K562 (cell line): Measurements from ENCODE around the gene DEPDC4. TPM values are rescaled to one million over a fixed set of nuclear protein-coding genes. Genes with fewer than 3 reads are reported as not detected.

Experiments used
- ATAC-seq: fragments of 200-7000 bp; cut with Tn5 transposase; 3 replicates; pipeline ENCODE4 v1.9.1; 2020; ENCODE audit warnings: moderate library complexity
- BruUV-seq: library from RNA; stranded (reverse); fragments of 400-500 nt; replicated peaks from 2 replicates; lab custom pipeline; 2021; lab: Mats Ljungman, UMichigan
- CTCF ChIA-PET: fragments of 300-600 bp; formaldehyde crosslinking; extraction: SDS; loops from one replicate; lab custom pipeline; 2021; ENCODE audit warnings: low intra/inter-chr PET ratio; lab: Yijun Ruan, JAX
- POLR2A ChIA-PET: fragments of 300-600, 350-650 bp; sonication (Branson Sonifier 250); formaldehyde crosslinking; extraction: SDS; loops from one replicate; lab custom pipeline; 2021; ENCODE audit warnings: antibody characterized with exemption, inconsistent platforms; lab: Yijun Ruan, JAX
- DNase-seq, 4 experiments: peaks; one replicate each; pipeline versions ENCODE4 v3.0.0 to v3.0.0-alpha.2; 2011 to 2018; ENCODE audit warnings: low spot score in 3 of 4, mixed read lengths in 3 of 4; ENCODE audit errors: extremely low read depth in 1 of 4
- FAIRE-seq: peaks from 2 replicates; lab custom pipeline; 2011; peaks lifted over from hg19 to GRCh38; lab: Jason Lieb, UNC
- H2AFZ ChIP-seq: 2 replicates; pipeline ENCODE4 v1.6.0; 2011; ENCODE audit warnings: low read depth, low read length, control low read depth, inconsistent platforms
- H3K27ac ChIP-seq: fragments of 200-600 bp; 3 replicates; pipeline ENCODE4 v1.8.0; 2011; ENCODE audit warnings: low read depth, mild to moderate bottlenecking, control low read depth, inconsistent platforms, low read length, moderate library complexity, mixed read lengths; ENCODE audit errors: extremely low read depth
- H3K27me3 ChIP-seq, 2 experiments: fragments of 300-600 bp in 1 of 2; 2 replicates in 1 of 2; 3 replicates in 1 of 2; pipeline versions ENCODE4 v1.6.0 to v1.8.0; 2011; ENCODE audit warnings: inconsistent platforms in 2 of 2, low read length in 2 of 2, mild to moderate bottlenecking in 1 of 2, mixed read lengths in 1 of 2, moderate library complexity in 1 of 2; ENCODE audit not compliant: control insufficient read depth in 2 of 2, insufficient read depth in 2 of 2
- H3K36me3 ChIP-seq: fragments of 300-600 bp; 3 replicates; pipeline ENCODE4 v1.8.0; 2011; ENCODE audit warnings: mild to moderate bottlenecking, low read length, inconsistent platforms; ENCODE audit not compliant: control insufficient read depth, insufficient read depth
- H3K4me1 ChIP-seq, 2 experiments: fragments of 200-600 bp in 1 of 2; replicated peaks in 1 of 2; 2 replicates in 1 of 2; 3 replicates in 1 of 2; pipeline versions ENCODE4 v1.5.1 to v1.8.0; 2011; ENCODE audit warnings: inconsistent platforms in 2 of 2, low read length in 2 of 2, mild to moderate bottlenecking in 1 of 2, mixed read lengths in 1 of 2, moderate library complexity in 1 of 2; ENCODE audit not compliant: control insufficient read depth in 2 of 2, insufficient read depth in 2 of 2
- H3K4me2 ChIP-seq: 2 replicates; pipeline ENCODE4 v1.6.1; 2011; ENCODE audit warnings: low read length, control low read depth, inconsistent platforms, mixed read lengths; ENCODE audit not compliant: insufficient read depth
- H3K4me3 ChIP-seq: fragments of 200-600 bp; sonication (generic), shearing (Covaris generic); 2 replicates; pipeline ENCODE4 v1.5.1; 2016; ENCODE audit warnings: control low read depth, inconsistent platforms
- H3K79me2 ChIP-seq: fragments of 200-600 bp; 3 replicates; pipeline ENCODE4 v1.8.0; 2011; ENCODE audit warnings: low read length, inconsistent platforms; ENCODE audit not compliant: control insufficient read depth, insufficient read depth
- H3K9ac ChIP-seq, 2 experiments: 2 replicates each; pipeline versions ENCODE4 v1.6.0 to v1.6.1; 2011; ENCODE audit warnings: low read depth in 2 of 2, low read length in 2 of 2, control low read depth in 1 of 2, inconsistent platforms in 1 of 2, mild to moderate bottlenecking in 1 of 2, mixed read lengths in 1 of 2; ENCODE audit not compliant: insufficient read depth in 1 of 2
- H3K9me1 ChIP-seq: one replicate; pipeline ENCODE4 v1.6.0; 2011; ENCODE audit warnings: inconsistent platforms, mild to moderate bottlenecking, low read length, moderate library complexity; ENCODE audit not compliant: control insufficient read depth, insufficient read depth
- H3K9me3 ChIP-seq: replicated peaks from 2 replicates; pipeline ENCODE4 v1.5.1; 2011; ENCODE audit warnings: low read depth, low read length, inconsistent platforms; ENCODE audit not compliant: control insufficient read depth, insufficient read depth
- H4K20me1 ChIP-seq: replicated peaks from 2 replicates; pipeline ENCODE4 v1.6.1; 2011; ENCODE audit warnings: low read length, inconsistent platforms, mixed read lengths; ENCODE audit not compliant: control insufficient read depth, insufficient read depth
- HDAC3 ChIP-seq: fragments of 450-650 bp; IDR thresholded peaks from 2 replicates; pipeline ENCODE4 v1.6.1; 2018; ENCODE audit warnings: borderline replicate concordance, mild to moderate bottlenecking, moderate library complexity; ENCODE audit not compliant: partially characterized antibody
- WGBS: fragments of 100-300 bp; shearing (Covaris generic); methylation state at CpG from one replicate; pipeline ENCODE4 v1.1.6; 2016; ENCODE audit warnings: low coverage, mixed read lengths; ENCODE audit not compliant: insufficient coverage; ENCODE audit errors: missing lambda C conversion rate; 5-methylcytosine and 5-hydroxymethylcytosine counted together
- in situ Hi-C: fragments of 300-500 bp; cut with MboI; formaldehyde crosslinking; loops from 4 replicates; pipeline ENCODE4 v1.15.0; 2018; ENCODE audit warnings: inconsistent platforms, mixed read lengths
- intact Hi-C: fragments of 100-400 bp; cut with micrococcal nuclease; formaldehyde crosslinking; loops from 2 replicates; pipeline ENCODE4 v1.14.2; 2022
- polyA plus RNA-seq, 8 experiments: library from polyadenylated mRNA; depleted of rRNA in 4 of 8; stranded (reverse) in 5 of 8; unstranded in 3 of 8; fragments of >200 nt; fragmentation: Nextera tagmentation in 2 of 8; fragmentation: Illumina TruSeq in 1 of 8; extraction: Ambion mirVana in 2 of 8; extraction: Trizol in 1 of 8; gene quantifications; 2 replicates each; pipeline versions ENCODE4 v1.2.1 to v1.2.3, GENCODE V29; 2011 to 2014; ENCODE audit warnings: inconsistent platforms in 1 of 8, missing spikeins in 1 of 8
- total RNA-seq, 7 experiments: library from RNA; depleted of rRNA in 6 of 7; stranded (reverse); fragments of >200 nt in 6 of 7; fragmentation: Illumina TruSeq in 2 of 7; extraction: Trizol in 2 of 7; gene quantifications; 2 replicates each; pipeline versions ENCODE4 v1.2.1 to v1.2.3, GENCODE V29; 2011 to 2021; ENCODE audit warnings: low replicate concordance in 1 of 7
- TF ChIP-seq, protein P1 (sequence below): fragments of 150-350 bp; IDR thresholded peaks from 2 replicates; pipeline ENCODE4 v1.6.1; 2014; ENCODE audit warnings: low read depth, mild to moderate bottlenecking, low read length, borderline replicate concordance

Gene DEPDC4
- total and polyA plus RNA-seq, 9 of the 15 experiments (the other 6 are each of a cell fraction or from before 2014, with no cell fraction given), result 3.6 to 13.2 (median 7.4) TPM

DNA sequence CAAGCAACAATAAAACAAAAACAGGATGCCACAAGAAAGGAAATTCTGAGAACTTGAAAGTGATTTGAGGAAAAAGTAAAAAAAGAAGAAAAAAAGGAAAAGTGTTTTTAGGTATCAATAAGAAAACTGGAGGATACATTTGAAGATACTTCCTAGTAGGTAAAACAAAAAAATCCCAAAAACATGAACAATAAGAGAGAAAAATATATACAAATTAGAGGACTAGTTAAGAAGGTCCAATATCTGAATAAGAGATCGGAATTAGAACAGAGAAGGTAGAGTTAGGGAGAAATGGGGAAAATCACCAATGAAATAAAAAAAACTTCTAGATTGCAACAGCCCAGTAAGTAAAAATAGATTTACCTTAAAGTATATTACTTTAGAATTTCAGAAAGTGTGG, 8.8 kb downstream of the DEPDC4 start:
- no peaks in the 10 kb centered on the region for H4K20me1 ChIP-seq
- no peak overlapping the region for H3K4me2 ChIP-seq
- in situ Hi-C loops (no loop called here), intact Hi-C loops (no loop called here)
- H3K9me1 ChIP-seq, result no peaks in the 10 kb centered on the region
- H3K36me3 ChIP-seq, result no peaks in the 10 kb centered on the region
- 82% methylated on average over 1 of the region's 1 CpG for WGBS
- no peaks in the 10 kb centered on the region for H3K79me2 ChIP-seq
- no peak overlapping the region for H3K27ac ChIP-seq
- H3K9me3 ChIP-seq, result no peaks in the 10 kb centered on the region
- DNase-seq (no peak), FAIRE-seq (no peak), ATAC-seq (no peak)
- H3K27me3 ChIP-seq, result no peaks in the 10 kb centered on the region
- TF ChIP-seq, protein P1, sequence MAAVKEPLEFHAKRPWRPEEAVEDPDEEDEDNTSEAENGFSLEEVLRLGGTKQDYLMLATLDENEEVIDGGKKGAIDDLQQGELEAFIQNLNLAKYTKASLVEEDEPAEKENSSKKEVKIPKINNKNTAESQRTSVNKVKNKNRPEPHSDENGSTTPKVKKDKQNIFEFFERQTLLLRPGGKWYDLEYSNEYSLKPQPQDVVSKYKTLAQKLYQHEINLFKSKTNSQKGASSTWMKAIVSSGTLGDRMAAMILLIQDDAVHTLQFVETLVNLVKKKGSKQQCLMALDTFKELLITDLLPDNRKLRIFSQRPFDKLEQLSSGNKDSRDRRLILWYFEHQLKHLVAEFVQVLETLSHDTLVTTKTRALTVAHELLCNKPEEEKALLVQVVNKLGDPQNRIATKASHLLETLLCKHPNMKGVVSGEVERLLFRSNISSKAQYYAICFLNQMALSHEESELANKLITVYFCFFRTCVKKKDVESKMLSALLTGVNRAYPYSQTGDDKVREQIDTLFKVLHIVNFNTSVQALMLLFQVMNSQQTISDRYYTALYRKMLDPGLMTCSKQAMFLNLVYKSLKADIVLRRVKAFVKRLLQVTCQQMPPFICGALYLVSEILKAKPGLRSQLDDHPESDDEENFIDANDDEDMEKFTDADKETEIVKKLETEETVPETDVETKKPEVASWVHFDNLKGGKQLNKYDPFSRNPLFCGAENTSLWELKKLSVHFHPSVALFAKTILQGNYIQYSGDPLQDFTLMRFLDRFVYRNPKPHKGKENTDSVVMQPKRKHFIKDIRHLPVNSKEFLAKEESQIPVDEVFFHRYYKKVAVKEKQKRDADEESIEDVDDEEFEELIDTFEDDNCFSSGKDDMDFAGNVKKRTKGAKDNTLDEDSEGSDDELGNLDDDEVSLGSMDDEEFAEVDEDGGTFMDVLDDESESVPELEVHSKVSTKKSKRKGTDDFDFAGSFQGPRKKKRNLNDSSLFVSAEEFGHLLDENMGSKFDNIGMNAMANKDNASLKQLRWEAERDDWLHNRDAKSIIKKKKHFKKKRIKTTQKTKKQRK, result no peak
- TF ChIP-seq HDAC3, result no peak
- H3K4me3 ChIP-seq, result no peak overlapping the region
- POLR2A ChIA-PET, result no interaction called here
- no TSS peak for BruUV-seq
- no peaks in the 10 kb centered on the region for H3K4me1 ChIP-seq
- H3K9ac ChIP-seq, result no peak overlapping the region
- H2AFZ ChIP-seq, result no peak overlapping the region
- CTCF ChIA-PET, result no interaction called here
